ENCODE data around the gene MRPS7. TPM values are rescaled to one million over a fixed set of nuclear protein-coding genes. Genes with fewer than 3 reads are reported as not detected.

Gene MRPS7
- total RNA-seq, 3 donors from 2014 or later = 46.4 to 64.8 (median 59.5) TPM

DNA sequence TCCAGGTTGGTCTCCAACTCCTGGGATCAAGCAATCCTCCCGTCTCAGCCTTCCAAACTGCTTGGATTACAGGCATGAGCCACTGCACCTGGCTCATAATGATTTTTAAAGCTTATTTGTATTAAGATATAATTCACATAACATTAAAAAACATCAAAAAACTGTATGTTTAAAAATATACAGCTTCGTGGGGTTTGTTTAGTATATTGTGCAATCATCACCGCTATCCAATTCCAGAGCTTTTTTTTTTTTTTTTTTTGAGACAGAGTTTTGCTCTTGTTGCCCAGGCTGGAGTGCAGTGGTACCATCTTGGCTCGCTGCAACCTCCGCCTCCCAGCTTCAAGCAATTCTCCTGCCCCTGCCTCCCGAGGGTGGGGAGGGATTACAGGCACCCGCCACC is 38.6 kb downstream of the MRPS7 start:
- ATAC-seq (no peak), DNase-seq (no peak)
- TF ChIP-seq, protein P1, sequence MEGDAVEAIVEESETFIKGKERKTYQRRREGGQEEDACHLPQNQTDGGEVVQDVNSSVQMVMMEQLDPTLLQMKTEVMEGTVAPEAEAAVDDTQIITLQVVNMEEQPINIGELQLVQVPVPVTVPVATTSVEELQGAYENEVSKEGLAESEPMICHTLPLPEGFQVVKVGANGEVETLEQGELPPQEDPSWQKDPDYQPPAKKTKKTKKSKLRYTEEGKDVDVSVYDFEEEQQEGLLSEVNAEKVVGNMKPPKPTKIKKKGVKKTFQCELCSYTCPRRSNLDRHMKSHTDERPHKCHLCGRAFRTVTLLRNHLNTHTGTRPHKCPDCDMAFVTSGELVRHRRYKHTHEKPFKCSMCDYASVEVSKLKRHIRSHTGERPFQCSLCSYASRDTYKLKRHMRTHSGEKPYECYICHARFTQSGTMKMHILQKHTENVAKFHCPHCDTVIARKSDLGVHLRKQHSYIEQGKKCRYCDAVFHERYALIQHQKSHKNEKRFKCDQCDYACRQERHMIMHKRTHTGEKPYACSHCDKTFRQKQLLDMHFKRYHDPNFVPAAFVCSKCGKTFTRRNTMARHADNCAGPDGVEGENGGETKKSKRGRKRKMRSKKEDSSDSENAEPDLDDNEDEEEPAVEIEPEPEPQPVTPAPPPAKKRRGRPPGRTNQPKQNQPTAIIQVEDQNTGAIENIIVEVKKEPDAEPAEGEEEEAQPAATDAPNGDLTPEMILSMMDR (IDR thresholded peaks at IDR 0.05) = no peak
- H3K36me3 ChIP-seq (ENCODE audit: low read depth) = no peaks in the 10 kb centered on the region
- intact Hi-C loops (cut with DNase I, micrococcal nuclease) = no loop called here
- no peaks in the 10 kb centered on the region for H3K9me3 ChIP-seq
- H3K4me1 ChIP-seq (ENCODE audit: low read depth) = no peaks in the 10 kb centered on the region
- no peak overlapping the region for H3K4me3 ChIP-seq

DNA sequence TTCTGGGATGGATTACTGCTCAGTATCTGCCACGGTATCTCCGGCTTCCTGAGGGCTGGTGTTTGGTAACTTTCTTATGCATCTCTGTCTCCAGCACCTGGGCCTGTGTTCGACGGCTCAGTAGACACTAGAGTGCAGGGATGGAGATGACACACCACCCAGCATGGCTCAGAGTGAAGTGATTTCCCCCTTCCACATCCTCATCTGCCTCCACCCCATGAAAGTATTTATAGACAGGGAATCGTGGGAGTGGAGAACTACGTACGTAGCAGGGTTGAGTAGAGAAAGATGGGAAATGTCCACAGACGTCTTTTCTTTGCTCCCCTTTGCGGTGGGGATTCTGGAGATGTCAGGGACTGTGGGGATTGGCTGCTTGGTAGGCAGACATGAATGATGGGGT is 39.4 kb downstream of the MRPS7 start:
- Histone ChIP-seq H3K4me3 (no peak overlapping the region), H3K4me1 (ENCODE audit: low read depth) (no peaks in the 10 kb centered on the region), H3K9me3 (no peaks in the 10 kb centered on the region), H3K36me3 (ENCODE audit: low read depth) (no peaks in the 10 kb centered on the region)
- TF ChIP-seq, protein P1 (IDR thresholded peaks at IDR 0.05) = no peak
- DNase-seq = no peak
- intact Hi-C loops (cut with DNase I, micrococcal nuclease) = no loop called here
- ATAC-seq = peak; percentile 31

GRCh38 chr17:75301502-75302206 is 40.0 kb downstream of the MRPS7 start:
- Histone ChIP-seq H3K4me3 (no peak overlapping the region), H3K36me3 (ENCODE audit: low read depth) (no peaks in the 10 kb centered on the region), H3K4me1 (ENCODE audit: low read depth) (no peaks in the 10 kb centered on the region), H3K9me3 (no peaks in the 10 kb centered on the region)
- TF ChIP-seq, protein P1 (IDR thresholded peaks at IDR 0.05) = no peak
- no peak for ATAC-seq
- DNase-seq = no peak
- intact Hi-C loops (cut with DNase I, micrococcal nuclease) = no loop called here

DNA sequence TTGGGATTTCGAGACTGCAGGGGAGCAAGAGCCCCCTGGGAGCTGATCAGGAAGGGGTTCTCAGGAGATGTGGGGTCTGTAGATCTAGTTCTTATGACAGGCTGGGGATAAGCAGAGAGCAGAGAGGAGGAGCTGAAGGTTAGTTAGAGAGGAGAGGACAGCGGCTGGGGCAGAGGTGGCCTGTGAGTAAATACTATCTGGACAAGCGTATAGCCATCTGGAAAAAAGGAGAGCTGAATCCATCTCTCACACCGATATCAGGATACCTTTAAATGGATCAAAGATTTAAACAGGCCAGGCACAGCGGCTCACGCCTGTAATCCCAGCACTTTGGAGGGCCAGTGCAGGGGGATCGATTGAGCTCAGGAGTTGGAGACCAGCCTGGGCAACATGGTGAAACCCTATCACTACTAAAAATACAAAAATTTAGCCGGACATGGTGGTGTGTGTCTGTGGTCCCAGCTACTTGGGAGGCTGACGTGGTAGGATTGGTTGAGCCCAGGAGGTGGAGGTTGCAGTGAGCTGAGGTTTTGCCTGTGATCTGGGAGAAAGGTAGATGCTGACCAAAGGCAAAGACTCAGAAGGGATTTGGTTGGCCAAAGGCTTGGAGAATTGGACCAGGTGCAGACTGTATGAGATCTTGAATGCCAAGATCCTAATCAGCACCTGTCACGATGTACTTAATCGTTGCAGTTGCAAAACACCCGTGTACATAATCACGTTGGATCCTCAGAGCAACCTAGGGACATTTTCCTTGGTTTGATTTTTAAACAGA is 46.5 kb downstream of the MRPS7 start:
- DNase-seq (no peak), ATAC-seq (no peak)
- no peak overlapping the region for H3K4me3 ChIP-seq
- H3K9me3 ChIP-seq = no peaks in the 10 kb centered on the region
- TF ChIP-seq, protein P1 (IDR thresholded peaks at IDR 0.05) = no peak
- H3K36me3 ChIP-seq (ENCODE audit: low read depth) = no peaks in the 10 kb centered on the region
- intact Hi-C loops (cut with DNase I, micrococcal nuclease) = no loop called here
- peaks cover 20% of the 10 kb centered on the region for H3K4me1 ChIP-seq (ENCODE audit: low read depth)

DNA sequence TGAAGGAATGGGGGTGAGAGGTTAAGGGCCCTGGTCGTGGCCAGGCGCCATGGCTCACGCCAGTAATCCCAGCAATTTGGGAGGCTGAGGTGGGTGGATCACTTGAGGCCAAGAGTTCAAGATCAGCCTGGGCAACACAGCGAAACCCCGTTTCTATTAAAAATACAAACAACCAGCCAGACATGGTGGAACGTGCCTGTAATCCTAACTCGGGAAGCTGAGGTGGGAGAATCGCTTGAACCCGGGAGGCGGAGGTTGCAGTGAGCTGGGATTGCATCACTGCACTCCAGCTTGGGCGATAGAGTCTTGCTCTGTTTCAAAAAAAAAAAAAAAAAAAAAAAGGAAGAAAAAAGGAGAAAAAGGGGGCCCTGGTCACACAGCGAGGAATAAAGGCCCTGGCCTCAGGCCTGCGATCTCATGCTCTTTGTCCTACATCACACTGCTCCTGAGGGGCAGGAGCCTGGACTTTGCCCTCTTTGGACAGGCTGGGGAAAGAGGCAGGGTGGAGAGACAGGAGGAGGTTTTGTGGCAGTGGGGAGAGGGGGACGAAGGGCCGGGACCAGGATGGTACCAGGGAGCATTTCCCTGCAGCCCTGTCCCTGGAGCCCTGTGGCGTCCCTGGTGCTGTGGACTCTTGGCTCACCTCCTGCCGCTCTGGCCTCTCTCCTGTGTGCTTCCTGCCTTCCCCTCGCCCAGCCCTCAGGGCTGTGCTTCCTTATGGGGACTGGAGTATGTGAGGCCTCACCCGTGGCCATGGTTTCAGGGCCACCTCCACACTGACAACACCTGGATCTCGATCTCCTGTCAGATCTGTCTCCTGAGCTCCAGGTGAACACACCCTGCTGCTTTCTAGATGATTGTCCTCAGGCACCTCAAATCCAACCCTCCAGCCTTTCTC is 47.3 kb downstream of the MRPS7 start:
- no peaks in the 10 kb centered on the region for H3K36me3 ChIP-seq (ENCODE audit: low read depth)
- no peak overlapping the region for H3K4me3 ChIP-seq
- DNase-seq = peak; percentile 82 to 85 (median 83)
- no peaks in the 10 kb centered on the region for H3K9me3 ChIP-seq
- TF ChIP-seq, protein P1 (IDR thresholded peaks at IDR 0.05) = no peak
- H3K4me1 ChIP-seq (ENCODE audit: low read depth) = peaks cover 20% of the 10 kb centered on the region
- intact Hi-C loops (cut with DNase I, micrococcal nuclease) = no loop called here
- peak; percentile 95 for ATAC-seq
